Hematopoietic multipotent progenitor cell treated with erythropoietin and hydrocortisone succinate and interleukin-3 and kit ligand, for 15 days (in vitro differentiated cells): Measurements from ENCODE around the gene SYT8.
A peak's percentile ranks its signal among the peaks of the same experiment; 100 is the strongest.
"Not testable (repeated sequence)": the region's sequence is repeated elsewhere in the genome, so short reads cannot be mapped to it uniquely, and the experiment has no call there.

Experiments used
- DNase-seq: peaks from one replicate; pipeline ENCODE4 v3.0.0-alpha.2; 2015; ENCODE audit warnings: low spot score

SYT8 gene

DNA sequence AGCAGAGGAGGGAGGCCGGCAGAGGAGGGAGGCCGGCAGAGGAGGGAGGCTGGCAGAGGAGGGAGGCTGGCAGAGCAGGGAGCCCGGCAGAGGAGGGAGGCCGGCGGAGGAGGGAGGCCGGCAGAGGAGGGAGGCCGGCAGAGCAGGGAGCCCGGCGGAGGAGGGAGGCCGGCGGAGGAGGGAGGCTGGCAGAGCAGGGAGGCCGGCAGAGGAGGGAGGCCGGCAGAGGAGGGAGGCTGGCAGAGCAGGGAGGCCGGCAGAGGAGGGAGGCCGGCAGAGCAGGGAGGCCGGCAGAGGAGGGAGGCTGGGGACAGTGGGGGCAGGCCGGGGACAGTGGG, 39.0 kb downstream of the SYT8 start:
- DNase-seq, result not testable (repeated sequence)

DNA sequence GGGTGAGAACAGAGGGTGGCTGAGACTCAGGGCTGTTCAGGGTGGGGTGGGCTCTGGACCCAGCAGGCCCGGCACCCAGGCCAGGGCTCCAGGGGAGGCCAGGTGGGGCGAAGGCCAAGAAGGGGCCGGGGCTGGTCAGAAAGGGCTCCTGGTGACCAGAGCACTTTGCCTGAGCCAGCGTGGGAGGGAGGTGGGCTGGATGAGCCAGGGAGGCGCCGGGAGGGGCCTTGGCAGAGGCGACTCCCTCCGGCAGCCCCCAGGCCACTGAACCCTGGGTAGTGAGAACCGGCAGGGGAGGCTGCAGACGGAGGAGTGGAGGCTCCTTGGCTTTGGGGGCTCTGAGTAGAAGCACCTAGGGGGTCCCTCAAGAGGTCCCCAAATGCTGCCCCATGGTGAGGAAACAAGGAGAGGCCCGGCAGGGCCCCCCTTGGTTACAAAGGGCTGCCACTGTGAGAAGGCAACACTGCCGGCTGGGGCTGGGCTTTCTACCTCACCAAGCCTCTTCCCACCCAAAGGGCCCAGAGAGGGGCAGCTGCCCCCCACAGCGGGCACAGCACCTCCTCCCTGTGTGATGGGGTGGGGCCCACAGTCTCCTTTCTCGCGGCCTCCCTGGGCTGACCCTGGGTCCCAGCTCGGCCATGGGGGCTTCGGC, 39.8 kb downstream of the SYT8 start:
- not testable (repeated sequence) for DNase-seq

DNA sequence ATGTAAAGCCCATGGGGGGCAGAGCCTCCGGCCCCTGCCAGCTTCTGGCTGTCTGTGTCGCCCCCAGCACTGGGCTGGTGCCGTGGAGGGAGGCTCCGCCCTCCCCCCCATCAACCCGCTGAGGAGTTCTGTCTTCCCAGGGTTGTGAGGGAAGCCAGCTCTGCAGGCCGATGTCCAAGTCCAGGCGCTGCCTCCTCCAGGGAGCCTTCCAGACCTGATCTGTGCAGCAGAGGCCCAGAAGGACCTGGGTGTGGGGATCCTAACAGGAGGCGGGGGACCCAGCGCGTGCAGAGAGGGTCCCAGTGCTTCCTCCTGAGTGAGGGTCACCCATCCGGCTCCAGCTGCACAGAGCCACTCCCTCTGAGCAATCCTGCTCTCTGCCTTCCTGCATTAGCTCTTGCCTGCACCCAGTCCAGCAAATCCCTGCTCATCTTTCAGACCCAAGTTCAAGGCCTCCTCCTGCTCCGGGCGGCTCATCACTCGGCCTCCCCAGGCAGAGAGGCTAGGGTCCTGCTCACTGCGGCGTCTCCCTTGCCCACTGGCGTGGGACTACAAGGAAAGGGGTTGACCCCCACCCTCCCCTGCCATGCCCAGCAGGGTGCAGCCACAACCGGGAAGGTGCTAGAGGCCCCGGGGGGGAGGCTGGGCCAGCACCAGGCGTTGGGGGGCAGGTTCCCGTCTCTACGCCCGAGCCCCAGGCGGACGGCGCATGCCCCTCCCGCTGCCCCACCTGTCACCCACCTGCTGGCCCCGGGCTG, 40.5 kb downstream of the SYT8 start:
- DNase-seq, result no peak

DNA sequence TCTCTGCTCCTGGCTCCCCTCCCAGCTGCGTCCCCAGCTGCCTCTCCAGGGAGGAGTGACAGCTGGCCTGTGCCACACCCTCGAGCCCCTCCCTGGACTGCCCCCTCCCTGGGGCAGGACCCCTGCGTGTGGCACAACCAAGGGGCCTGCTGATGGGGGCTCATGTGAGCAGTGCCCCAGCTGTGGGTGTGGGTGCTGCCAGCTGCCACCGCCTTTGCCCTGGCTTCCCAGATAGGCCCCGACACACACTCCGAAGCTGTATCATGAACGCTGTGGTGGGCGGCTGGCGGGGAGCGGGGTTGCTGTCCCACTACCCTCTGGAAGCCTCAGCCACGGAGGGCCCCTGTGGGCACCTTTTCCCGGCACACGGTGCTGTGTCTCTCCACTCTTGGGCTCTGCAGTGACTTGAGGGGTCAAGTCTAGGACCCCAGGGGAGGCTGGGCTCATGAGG, 41.1 kb downstream of the SYT8 start:
- not testable (repeated sequence) for DNase-seq

DNA sequence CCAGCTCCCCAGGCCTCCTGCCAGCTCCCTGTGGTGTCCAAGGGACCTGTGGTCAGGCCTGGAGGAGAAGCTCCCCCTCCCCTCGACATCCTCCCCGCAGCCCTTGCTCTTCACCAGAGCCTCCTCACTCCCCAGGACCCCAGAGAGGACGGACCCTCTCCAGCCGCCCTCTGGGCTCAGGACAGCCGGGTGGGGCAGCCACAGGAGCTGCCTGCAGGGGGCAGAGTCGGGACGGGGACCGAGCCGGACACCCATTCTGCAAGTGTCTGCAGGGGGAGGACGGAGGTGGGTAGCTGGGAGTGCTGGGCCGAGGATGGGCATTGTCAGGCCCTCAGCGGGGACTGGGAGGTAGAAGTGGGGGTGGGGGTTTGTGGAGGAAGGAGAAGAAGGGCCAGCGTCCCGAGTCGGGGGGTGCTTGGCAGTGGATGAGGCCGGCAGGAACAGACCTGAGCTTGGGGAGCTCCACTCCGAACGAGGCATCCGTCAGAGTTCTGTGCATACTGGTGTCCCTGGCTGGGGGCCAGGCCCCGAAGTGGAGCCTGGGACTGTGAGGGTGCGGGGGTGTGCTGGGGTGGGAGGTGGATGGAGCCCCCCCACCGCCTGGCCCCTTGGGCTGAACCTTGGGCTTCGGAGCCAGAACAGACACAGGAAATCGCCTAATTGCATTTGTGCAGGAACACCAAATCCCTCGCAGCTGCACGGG, 41.7 kb downstream of the SYT8 start:
- DNase-seq, result peak; percentile 30

DNA sequence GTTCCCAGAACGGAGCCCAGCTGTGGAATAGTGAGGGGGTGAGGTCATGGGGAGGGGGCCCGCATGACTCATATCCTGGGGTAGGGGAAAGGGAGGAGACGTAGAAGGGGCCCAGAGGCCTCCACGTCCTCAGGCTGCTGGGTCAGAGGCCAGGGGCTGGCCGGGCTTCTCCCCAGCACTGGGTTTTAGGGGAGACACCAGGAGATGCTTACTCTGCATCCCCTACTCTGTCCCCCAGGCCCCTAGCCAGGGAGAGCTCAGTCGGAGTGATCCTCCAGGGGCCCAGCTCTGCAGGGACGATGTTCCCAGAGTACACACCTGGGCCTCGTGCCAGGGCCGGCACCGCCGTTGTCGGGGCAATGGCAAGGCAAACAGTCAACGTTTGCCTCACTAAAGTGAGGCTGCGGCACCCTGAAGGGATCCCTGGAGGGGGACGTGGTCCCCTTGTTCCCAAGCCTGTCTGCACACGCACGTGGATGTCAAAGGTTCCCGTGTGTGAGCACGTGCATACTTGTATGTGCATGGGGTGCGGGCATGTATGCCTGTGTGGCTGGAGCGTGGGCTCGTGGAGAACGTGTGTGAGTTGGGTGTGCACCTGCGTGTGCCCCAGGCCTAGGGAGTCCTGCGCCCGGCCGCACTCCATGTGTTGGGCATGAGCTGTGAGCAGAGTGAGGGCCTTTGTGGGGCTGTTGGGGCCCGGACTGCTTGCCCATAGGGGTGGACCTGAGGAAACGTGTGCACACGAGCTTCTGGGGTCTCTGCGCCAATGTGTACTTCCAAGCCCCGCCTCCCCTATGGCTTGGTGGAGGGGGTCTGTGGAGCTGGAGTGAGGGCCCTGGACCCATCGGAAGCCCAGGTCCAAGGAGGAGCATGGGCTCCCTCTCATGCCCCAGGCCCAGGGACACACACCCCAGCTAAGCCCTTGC, 42.7 kb downstream of the SYT8 start:
- DNase-seq, result no peak

DNA sequence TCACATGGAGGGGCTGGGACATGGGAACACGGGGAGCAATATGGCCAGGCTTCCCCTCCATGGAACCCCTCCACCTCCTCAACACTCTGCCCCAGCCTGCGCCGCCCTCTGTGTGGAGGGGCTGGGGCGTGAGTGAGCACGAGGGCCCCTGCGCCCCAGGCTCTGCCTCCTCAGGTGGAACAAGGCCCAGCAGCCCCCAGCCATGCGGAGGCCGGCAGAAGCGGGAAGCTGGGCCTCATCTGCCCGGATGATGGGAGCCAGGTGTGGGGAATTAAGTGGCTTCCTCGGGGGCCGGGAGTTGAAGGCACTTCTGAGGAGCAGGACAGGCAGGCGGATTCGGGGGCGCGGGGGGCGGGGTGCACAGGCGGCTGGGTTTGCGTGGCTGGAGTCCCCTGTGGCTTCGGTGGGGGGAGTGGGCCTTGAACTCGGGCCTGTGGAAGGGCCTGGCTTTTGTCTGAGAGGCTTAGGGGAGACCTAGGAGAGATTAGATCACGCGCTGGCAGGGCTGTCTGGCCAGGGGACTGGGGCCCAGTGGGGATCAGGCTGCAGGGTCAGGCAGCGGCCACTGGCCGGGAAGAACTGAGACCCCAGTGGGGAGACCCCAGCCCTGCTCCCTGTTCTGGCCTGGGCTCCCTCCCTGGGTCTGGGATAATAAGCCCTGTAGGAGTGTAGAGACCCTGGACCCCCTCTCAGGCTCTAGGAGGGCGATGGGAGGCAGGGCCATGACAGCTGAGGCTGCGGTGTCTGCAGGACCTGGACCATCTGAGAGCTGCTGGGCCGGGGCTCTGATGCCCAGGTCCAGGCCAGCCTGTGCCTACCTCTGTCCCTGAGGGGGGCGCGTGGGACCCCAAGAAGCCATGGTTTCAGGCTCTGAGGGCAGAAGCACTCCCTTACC, 43.6 kb downstream of the SYT8 start:
- no peak for DNase-seq

DNA sequence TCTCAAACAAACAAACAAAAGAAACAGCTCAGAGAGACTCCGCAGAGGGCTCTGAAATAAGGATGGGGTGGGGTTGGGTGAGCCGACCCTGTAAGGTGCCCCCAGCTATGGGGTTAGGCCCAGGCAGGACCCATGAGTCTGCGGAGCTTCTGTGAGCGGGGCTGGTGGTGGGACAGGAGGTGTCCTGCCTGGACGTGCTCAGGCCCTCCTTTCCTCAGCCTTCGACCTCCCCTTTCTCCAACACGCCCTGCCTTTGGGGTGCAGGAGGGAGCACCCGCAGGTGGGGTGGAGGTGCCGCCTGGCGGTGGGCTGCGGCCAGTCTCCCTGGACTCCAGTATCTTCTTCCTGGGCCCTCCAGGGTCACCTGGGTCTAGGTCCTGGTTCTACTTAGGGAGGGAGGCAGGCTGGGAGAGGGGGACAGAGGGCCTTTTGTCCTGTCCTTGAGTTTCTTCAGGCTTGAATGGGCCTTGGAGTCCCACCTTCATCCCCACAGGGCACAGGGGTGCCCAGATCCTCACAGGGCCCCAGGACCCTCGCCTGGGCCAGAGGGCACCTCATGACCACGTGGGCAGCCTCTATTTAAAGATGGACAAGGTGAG, 44.7 kb downstream of the SYT8 start:
- no peak for DNase-seq

DNA sequence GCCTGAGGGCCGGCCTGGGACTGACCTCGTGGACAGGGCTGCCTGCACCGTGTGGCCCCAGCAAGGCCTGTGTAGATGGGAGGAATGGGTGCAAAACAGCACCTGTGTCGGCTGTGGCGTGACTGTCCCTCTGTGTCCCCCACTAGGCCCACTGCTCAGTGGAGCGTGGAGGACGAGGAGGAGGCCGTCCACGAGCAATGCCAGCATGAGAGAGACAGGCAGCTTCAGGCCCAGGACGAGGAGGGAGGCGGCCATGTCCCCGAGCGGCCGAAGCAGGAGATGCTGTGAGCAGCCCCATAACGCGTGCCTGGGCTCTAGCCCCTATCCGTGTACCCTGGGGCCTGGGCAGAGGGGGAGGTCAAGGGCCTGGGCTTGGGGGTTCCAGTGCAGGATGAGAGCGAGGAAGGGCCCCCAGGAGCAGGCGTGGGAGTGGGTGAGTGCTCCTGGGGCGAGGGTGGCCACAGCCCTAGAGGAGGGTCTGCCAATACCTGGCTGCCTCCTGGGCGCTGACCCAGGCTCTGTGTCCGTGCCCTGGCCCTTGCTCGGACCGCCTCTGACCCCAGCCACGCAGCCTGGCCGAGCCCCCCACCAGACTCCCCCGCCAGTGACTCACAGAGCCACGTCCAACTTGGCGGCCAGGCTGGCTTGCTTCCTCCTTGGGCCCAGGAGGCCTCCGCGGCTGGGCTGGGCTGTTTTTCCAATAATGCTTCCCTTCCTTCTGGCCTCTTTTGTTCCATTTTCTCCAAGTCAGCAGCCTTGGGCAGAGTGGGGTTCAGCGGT, 45.3 kb downstream of the SYT8 start:
- no peak for DNase-seq

DNA sequence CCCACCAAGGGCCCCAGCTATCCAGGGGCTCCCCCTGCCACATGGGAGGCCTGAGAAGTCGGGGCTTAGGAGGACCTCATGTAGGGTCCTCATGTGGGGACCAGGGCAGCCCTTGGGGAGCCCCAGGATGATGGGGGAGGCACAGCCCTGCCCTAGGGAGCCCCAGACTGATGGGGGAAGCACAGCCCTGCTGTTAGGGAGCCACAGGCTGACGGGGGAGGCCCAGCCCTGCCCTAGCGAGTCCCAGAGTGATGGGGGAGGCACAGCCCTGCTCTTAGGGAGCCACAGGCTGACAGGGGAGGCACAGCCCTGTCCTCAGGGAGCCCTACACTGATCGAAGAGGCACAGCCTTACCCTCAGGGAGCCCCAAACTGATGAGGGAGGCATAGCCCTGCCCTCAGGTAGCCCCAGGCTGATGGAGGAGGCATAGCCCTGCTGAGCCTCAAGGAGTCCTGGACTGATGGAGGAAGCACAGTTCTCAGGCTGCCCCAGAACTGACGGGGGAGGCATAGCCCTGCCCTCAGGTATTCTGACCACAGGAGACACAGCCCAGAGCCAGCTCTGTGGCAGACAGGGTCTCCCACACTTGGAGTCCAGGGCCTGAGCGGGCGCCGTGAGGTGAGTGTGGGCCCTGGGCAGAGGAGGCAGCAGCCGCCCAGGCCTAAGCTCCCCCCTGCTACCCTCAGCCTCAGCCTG, 46.1 kb downstream of the SYT8 start:
- no peak for DNase-seq

DNA sequence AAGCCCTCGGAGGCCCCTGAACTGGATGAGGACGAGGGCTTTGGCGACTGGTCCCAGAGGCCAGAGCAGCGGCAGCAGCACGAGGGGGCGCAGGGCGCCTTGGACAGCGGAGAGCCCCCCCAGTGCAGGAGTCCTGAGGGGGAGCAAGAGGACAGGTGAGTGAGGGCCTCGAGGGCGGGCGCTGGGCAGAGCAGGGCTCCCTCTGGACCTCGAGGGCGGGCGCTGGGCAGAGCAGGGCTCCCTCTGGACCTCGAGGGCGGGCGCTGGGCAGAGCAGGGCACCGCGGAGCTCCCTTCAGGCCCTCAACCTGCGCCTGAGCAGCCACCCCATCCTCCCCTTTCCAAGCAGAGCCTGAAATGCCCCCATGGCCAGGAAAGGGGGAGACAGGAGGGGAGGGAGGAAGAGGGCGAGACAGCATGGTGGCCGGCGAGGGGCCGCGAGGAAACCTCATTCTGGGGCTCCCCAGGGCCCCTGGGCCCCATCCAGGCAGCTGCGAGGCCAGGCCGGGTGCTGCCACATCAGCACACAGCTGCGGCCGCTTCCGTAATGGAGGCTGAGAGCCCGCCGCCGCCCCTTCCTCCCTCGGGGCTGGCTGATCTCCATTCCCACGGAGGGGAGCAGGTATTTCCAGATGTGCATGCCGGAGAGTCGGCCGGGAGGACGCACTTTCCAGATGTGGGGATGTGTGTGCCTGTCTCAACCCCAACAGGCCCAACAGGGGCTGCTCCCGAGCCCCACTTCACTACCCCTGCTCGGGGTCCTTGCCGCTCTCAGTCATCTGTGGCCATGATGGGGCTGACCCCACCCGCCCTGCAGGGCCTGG, 46.9 kb downstream of the SYT8 start:
- no peak for DNase-seq

DNA sequence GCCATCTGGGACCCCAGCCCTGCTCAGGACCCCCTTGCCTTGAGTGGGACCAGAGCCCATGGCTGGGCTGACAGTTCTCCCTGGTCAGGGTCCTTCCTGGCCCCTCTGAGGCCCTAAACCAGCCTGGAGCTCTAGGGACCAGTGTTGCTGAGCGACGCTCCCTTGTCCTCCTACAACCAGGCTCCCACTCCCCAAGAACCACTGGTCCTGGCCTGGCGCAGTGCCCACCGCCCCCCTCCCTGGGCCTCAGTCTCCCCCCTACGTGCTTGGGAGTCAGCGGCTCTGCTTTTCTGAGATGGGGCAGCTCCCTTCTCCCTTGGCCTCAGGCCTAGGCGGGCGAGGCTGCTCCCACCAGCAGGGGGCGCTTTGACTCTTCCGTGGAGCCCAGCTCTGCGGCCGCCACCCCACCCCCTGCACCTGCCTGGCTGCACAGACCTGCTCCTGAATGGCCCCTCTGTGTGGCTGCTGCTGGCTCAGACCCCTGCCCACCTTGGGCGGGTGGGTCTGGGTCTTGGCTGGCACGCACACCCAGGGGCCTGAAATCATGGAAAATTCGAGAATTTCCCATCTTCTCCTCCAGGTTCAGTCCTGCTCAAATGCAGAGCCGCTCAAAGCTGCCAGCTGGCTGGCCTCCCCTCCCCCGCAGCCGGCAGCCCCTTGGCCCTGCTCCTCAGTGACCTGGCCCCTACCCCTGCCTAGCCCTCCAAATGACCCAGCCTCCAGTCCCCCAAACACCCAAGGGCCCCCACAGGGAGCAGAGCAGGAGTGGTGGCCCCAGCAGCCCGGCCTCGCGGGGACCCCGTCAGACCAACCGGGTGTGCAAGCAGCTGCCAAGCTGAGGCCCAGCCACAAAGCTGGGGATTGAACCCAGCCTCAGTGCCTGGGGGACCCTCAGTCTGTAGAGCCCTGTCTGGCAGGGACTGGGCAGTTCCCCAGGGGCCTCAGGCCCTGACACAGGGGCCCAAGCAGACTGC, 47.8 kb downstream of the SYT8 start:
- peak; percentile 82 for DNase-seq

DNA sequence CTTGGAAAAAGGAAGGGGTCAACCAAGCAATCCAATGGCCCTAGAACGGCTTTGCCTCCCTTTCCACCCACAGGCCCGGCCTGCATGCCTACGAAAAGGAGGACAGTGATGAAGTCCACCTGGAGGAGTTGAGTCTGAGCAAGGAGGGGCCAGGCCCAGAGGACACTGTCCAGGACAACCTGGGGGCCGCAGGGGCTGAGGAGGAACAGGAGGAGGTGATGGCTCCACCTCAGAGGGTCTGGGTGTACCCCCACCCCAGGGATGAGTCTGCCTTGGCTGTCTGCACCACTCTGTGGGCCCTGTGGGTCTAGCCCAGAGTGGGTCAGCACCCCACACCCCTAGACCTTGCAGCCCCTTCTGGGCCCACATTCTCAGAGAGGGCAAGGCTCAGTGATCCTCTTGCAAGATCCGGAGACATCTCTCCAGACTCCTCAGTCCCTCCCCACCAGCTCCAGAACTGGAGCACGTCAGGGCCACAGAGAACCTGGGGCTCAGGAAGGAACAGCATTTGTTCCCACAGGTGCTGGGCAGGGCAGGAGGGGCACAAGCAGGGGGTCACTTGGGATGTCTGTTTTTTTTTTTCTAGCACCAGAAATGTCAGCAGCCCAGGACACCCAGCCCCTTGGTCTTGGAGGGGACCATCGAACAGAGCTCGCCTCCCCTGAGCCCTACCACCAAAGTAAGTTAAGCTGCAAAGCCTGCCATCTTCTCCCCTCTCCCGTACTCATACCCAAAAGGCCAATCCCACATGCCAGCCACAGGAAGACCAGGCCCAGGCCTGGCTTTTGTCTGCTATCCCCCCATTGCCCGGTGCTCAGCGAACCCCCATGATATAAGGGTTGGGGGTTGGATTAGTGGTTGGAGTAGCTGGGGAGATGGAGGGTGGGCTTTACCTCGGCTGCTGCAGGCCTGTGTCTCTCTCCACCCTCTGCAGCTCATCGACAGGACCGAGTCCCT, 48.8 kb downstream of the SYT8 start:
- no peak for DNase-seq

DNA sequence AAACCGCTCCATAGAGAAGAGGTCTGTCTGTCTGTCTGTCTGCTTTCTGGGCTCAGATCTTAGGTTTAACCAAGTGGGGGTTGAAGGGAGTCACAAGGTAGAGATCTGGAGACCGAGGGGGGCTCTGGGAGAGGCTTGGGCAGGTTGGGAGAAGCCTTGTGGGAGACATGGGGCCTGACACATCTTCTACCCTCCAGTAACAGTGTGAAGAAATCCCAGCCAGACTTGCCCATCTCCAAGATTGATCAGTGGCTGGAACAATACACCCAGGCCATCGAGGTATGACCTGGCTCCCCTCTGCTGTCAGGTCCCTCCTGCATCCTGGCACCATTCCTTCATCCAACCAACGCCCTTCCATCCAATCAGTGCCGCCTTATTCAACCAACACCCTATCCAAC, 49.5 kb downstream of the SYT8 start:
- no peak for DNase-seq

DNA sequence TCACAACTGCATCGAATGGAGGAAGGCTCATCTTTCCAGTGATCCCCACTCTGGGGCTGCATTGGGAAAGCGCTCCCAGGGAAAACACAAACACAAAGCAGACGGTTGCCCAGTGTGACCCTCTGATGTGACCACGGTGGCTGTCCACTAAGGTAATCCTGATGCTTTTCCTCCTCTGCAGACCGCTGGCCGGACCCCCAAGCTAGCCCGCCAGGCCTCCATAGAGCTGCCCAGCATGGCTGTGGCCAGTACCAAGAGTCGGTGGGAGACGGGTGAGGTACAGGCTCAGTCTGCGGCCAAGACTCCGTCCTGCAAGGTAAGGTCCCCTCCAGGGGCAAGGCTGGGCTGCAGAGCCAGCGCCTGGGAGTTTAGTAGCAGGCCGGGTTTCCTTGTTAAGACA, 51.8 kb downstream of the SYT8 start:
- not testable (repeated sequence) for DNase-seq
